ENCODE results near the gene ZFPM1.
"Not testable (repeated sequence)": the region's sequence is repeated elsewhere in the genome, so short reads cannot be mapped to it uniquely, and the experiment has no call there.

ZFPM1 gene

GRCh38 chr16:88453217-88453531, at the start of gene ZFPM1:
Gene ZFPM1, plus strand, starts transcription at chr16:88453280. Its CDS starts 359 bp downstream, at chr16:88453639.
- peak within 1 kb of the TSS; percentile 88 for H3K27ac Mint-ChIP-seq
- no peaks in the 10 kb centered on the region for H3K9me3 Mint-ChIP-seq
- peaks cover 6% of the 10 kb centered on the region for H3K36me3 Mint-ChIP-seq (ENCODE audit: low read depth)
- intact Hi-C loops (cut with micrococcal nuclease) = no loop called here
- peaks cover 78% of the 10 kb centered on the region for H3K27me3 Mint-ChIP-seq
- H3K4me3 Mint-ChIP-seq = peak within 1 kb of the TSS; percentile 91
- peaks cover 45% of the 10 kb centered on the region for H3K4me1 Mint-ChIP-seq (ENCODE audit: low read depth)

- H3K27ac Mint-ChIP-seq = no peak overlapping the region
- H3K9me3 Mint-ChIP-seq = no peaks in the 10 kb centered on the region
- no peaks in the 10 kb centered on the region for H3K36me3 Mint-ChIP-seq (ENCODE audit: low read depth)
- peaks cover 22% of the 10 kb centered on the region for H3K4me1 Mint-ChIP-seq (ENCODE audit: low read depth)
- intact Hi-C loops (cut with micrococcal nuclease) = no loop called here
- H3K4me3 Mint-ChIP-seq = no peak overlapping the region
- H3K27me3 Mint-ChIP-seq = peaks cover 16% of the 10 kb centered on the region
These were observed 49.1 kb upstream of the ZFPM1 start for GRCh38 chr16:88403794-88404581.

DNA sequence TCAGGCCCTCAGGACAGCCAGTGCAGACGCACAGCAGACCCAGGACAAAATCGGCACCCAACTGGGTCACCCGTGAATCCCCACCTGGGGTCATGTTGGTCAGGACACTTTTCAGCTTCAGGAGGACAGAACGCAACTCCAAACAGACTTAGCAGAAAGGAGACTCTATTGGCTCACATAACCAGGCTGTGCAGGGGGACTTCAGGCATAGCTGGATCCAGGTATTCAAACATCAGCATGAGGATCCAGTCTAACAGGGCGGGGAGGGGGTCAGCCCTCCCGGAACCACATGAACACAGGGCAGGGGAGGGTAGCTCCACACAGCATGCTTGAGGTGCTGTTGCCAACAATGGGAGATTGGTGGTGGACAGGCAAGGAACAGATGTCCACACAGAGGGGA, 48.3 kb upstream of the ZFPM1 start:
- Mint-ChIP-seq H3K36me3 (ENCODE audit: low read depth) (no peaks in the 10 kb centered on the region), H3K4me3 (no peak overlapping the region), H3K4me1 (ENCODE audit: low read depth) (peaks cover 27% of the 10 kb centered on the region), H3K27me3 (peaks cover 13% of the 10 kb centered on the region), H3K27ac (no peak overlapping the region), H3K9me3 (no peaks in the 10 kb centered on the region)
- intact Hi-C loops (cut with micrococcal nuclease) = no loop called here

DNA sequence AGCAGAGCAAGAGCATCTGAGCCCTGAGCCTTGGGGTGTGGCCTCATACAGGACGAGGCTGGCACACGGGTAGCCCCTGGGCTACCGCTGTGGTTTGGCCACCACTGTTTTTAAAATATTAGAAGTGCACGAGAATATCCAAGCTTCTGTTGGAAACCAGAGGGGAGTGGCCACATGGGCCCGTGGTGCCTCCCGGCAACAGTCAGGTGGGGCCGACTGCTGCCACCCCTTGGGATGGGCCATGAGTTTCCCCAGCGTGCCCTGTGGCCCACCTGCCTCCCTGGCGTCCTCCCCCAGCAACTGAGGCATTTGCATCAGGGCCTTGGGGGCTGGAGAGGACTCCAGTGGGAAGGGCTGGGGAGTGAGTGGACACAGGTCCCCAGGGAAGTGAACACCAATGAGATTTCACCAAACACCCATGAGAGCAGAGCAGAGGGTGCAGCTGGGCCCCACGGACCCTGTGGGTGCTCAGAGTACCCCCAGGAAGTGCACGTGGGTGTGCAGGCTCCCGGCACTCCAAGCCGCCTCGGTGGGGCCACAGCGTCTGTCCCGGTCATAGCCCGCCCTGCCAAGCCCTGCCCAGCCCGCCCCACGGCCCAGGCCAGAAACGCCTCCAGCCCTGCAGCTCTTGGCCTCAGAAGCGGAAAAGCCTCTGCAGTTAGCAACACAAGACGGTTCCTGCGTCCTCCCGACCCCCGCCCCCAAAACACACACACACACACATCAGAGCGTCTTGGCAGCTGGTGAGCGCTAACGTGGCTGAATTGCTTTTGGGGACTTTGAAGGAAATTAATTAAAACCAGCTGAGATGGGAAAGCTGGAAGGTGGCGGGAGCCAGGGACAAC, 47.6 kb upstream of the ZFPM1 start:
- intact Hi-C loops (cut with micrococcal nuclease) = no loop called here
- no peak overlapping the region for H3K4me3 Mint-ChIP-seq
- peaks cover 31% of the 10 kb centered on the region for H3K4me1 Mint-ChIP-seq (ENCODE audit: low read depth)
- H3K9me3 Mint-ChIP-seq = no peaks in the 10 kb centered on the region
- H3K27me3 Mint-ChIP-seq = peaks cover 13% of the 10 kb centered on the region
- no peak overlapping the region for H3K27ac Mint-ChIP-seq
- H3K36me3 Mint-ChIP-seq (ENCODE audit: low read depth) = no peaks in the 10 kb centered on the region

DNA sequence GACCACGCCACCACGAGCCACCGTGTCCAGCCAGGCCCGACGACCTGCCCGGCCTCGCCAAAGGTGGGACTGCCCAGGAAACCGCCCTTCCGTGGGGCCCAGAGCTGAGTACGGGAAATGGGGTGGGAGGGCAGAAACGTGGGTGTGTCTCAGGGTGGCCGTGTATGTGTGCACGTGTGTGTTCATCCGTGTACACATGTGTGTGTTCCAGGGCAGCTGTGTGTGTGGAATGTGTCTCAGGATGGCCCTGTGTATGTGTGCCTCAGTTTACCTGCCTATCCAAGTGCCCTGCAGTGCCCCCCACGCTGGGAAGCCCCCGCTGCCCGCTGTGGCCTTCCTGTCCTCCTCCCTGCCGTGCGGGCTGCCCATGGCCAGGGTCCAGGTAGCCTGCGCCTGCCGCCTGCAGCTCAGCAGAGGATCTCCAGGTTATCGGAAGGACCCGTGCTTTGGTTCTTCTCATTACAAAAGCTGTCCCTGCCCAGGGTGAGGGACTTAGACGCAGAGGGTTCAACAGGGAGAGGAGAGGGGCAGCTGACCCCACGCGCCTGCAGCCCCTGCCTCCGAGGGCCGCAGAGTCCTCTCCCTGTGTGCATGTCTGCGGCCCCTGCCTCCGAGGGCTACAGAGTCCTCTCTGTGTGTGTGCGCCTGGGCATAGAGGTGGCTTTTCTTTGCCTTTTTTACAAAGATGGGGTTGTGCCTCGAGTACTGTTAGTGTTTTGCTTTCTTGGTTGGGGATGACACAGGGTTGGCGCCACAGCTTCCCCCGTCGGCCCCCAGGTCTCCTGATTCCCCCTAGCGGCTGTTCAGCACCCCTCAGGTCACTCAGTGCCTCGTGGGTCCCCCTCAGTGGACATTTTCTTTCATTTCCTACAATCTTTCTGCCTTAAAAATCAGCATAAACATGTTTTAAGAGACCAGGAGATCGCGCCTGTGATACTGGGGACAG, 46.7 kb upstream of the ZFPM1 start:
- no peak overlapping the region for H3K4me3 Mint-ChIP-seq
- H3K36me3 Mint-ChIP-seq (ENCODE audit: low read depth) = no peaks in the 10 kb centered on the region
- H3K9me3 Mint-ChIP-seq = no peaks in the 10 kb centered on the region
- intact Hi-C loops (cut with micrococcal nuclease) = no loop called here
- peaks cover 31% of the 10 kb centered on the region for H3K4me1 Mint-ChIP-seq (ENCODE audit: low read depth)
- no peak overlapping the region for H3K27ac Mint-ChIP-seq
- peaks cover 13% of the 10 kb centered on the region for H3K27me3 Mint-ChIP-seq

- Mint-ChIP-seq H3K4me1 (ENCODE audit: low read depth) (peaks cover 31% of the 10 kb centered on the region), H3K4me3 (no peak overlapping the region)
These were observed 46.0 kb upstream of the ZFPM1 start for GRCh38 chr16:88407042-88407420.

DNA sequence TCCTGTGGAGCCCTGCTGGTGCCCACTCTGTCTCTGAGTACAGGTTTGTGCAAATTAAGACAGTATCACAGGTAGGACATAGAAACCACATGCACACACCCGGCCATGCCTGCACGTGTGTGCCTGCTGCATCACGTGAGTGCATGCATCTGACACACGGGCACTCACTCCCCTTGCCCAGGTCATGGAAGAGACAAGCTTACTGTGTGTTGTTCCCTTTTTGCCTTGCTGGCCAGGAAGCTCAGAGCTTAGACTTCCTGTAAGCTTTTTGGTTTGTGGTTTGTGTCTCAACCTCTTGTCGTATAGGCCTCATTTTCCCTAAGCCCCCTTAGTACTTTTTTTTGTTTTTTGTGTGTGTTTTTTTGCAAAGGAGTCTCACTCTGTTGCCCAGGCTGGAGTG, 45.3 kb upstream of the ZFPM1 start:
- H3K9me3 Mint-ChIP-seq = no peaks in the 10 kb centered on the region
- intact Hi-C loops (cut with micrococcal nuclease) = no loop called here
- H3K27ac Mint-ChIP-seq = peak overlapping the region; percentile 16
- H3K4me3 Mint-ChIP-seq = no peak overlapping the region
- no peaks in the 10 kb centered on the region for H3K36me3 Mint-ChIP-seq (ENCODE audit: low read depth)
- peaks cover 31% of the 10 kb centered on the region for H3K4me1 Mint-ChIP-seq (ENCODE audit: low read depth)
- peaks cover 10% of the 10 kb centered on the region for H3K27me3 Mint-ChIP-seq

More at GRCh38 chr16:88407042-88407420, 46.0 kb upstream of the ZFPM1 start:
- no peaks in the 10 kb centered on the region for H3K36me3 Mint-ChIP-seq (ENCODE audit: low read depth)
- H3K9me3 Mint-ChIP-seq = no peaks in the 10 kb centered on the region
- intact Hi-C loops (cut with micrococcal nuclease) = no loop called here
- H3K27me3 Mint-ChIP-seq = peaks cover 11% of the 10 kb centered on the region
- H3K27ac Mint-ChIP-seq = no peak overlapping the region

DNA sequence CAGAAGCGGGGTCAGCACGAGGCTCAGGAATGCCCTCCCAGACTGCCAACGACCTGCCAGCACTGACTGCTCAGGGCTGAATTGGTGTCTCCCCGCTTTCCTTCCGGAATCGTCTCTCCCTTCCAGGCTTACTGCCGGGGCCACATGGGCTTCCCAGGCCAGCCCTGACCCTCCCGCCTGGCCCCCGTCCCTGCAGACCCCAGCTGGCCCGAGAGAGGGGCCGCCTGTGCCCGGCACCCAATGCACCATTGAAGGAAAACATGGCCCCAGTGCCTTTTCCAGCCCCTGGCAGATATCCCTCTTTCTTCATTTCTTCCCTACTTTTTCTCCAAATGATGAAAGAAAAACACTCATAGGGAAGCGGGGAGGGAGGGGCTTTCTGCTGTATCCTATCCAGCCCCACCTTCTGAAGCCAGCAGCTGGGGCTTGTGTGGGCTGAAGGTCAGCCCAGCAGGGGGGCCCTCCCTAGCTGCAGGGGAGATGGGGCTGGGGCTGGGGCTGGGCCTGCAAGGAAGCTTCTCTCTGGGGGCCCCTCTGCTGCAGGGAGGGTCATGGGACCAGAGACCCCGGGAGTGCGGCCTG, 44.4 kb upstream of the ZFPM1 start:
- Mint-ChIP-seq H3K4me3 (no peak overlapping the region), H3K36me3 (ENCODE audit: low read depth) (no peaks in the 10 kb centered on the region), H3K9me3 (no peaks in the 10 kb centered on the region), H3K27ac (peak overlapping the region; percentile 16), H3K27me3 (peaks cover 8% of the 10 kb centered on the region), H3K4me1 (ENCODE audit: low read depth) (peaks cover 31% of the 10 kb centered on the region)
- intact Hi-C loops (cut with micrococcal nuclease) = no loop called here

DNA sequence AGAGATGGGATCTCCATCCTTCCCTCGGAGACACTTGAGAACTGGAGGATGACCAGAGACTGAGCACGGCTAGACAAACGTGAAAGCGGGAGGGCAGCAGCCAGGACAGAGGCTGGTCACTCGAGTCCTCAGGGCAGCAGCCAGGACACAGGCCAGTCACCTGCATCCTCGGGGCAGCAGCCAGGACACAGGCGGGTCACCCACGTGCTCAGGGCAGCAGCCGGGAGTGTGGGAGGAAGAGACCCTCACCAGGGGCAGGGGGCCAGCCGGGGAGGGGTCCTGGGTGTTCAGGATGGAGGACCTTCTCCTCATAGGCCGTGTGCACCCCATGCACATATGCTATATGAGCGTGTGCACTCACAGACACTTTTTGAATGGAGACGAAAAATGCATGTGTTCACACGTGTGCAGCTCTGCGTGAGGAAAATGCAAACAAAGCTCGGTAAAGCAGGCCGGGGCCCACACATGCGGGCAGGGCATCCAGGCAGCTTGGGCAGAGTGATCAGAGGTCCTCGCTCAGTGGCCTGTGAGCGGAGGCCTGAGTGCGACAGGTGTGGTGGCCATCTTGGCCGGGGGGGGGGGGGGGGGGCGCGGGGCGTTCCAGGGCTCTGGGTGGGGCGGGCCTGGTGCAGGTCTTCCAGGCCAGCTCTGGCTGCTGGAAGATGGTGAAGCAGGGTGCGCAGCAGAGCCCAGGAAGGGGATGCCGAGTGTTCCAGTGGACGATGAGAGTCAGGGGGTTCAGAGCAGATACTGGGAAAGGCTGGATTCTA, 43.6 kb upstream of the ZFPM1 start:
- no peaks in the 10 kb centered on the region for H3K9me3 Mint-ChIP-seq

DNA sequence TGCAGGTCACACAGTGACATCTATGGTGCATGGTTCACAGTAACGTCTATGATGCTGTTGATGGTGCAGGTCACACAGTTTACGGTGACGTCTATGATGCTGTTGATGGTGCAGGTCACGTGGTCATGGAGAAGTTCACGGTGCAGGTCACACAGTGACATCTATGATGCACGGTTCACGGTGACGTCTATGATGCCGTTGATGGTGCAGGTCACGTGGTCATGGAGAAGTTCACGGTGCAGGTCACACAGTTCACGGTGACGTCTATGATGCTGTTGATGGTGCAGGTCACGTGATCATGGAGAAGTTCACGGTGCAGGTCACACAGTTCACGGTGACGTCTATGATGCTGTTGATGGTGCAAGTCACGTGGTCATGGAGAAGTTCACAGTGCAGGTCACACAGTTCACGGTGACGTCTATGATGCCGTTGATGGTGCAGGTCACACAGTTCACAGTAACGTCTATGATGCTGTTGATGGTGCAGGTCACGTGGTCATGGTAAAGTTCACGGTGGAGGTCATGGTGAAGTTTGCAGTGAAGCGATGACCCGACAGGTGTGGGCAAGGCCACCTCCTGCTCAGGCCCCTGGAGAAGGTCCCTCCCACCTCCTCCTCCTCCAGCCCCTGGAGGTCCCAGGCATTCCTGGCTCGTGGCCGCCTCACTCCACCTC, 42.6 kb upstream of the ZFPM1 start:
- H3K4me1 Mint-ChIP-seq (ENCODE audit: low read depth) = peaks cover 31% of the 10 kb centered on the region
- H3K9me3 Mint-ChIP-seq; H3K4me3 Mint-ChIP-seq; H3K27me3 Mint-ChIP-seq; H3K27ac Mint-ChIP-seq; intact Hi-C loops (cut with micrococcal nuclease); H3K36me3 Mint-ChIP-seq (ENCODE audit: low read depth): not testable (repeated sequence)

More for the DNA sequence above, 43.6 kb upstream of the ZFPM1 start:
- H3K4me1 Mint-ChIP-seq (ENCODE audit: low read depth) = peaks cover 31% of the 10 kb centered on the region
- intact Hi-C loops (cut with micrococcal nuclease) = no loop called here
- peaks cover 3% of the 10 kb centered on the region for H3K27me3 Mint-ChIP-seq
- H3K4me3 Mint-ChIP-seq = no peak overlapping the region
- no peak overlapping the region for H3K27ac Mint-ChIP-seq
- no peaks in the 10 kb centered on the region for H3K36me3 Mint-ChIP-seq (ENCODE audit: low read depth)

DNA sequence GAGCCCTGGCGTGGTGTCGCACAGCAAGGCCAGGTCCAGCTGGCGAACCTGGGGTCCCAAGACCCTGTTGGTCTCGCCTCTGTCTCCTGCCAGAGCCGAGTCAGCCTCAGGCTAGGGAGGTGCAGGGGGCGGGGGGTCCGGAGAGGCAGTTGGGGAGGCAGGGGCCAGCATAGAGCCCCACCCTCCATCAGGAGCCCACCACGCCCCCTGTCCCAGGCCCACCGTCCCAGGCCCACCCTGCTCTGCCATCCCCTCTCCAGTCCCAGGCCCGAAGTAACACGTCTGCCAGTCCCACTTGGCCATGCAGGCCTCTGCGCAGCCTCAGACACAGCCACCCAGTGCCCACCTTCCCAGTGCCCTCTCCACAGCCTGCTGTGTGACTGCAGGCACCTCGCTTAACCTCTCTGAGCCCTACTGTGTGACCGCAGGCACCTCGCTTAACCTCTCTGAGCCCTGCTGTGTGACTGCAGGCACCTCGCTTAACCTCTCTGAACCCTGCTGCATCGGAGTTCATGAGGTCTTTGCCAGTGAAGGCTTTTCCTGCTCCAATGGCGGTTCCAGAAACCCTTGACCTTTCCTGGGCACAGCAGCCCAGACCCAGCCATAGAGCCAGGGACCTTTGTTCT, 41.0 kb upstream of the ZFPM1 start:
- H3K36me3 Mint-ChIP-seq (ENCODE audit: low read depth) = no peaks in the 10 kb centered on the region
- H3K27me3 Mint-ChIP-seq = no peaks in the 10 kb centered on the region
- H3K27ac Mint-ChIP-seq = no peak overlapping the region
- intact Hi-C loops (cut with micrococcal nuclease) = no loop called here
- H3K4me3 Mint-ChIP-seq = no peak overlapping the region
- H3K4me1 Mint-ChIP-seq (ENCODE audit: low read depth) = peaks cover 28% of the 10 kb centered on the region
- no peaks in the 10 kb centered on the region for H3K9me3 Mint-ChIP-seq

DNA sequence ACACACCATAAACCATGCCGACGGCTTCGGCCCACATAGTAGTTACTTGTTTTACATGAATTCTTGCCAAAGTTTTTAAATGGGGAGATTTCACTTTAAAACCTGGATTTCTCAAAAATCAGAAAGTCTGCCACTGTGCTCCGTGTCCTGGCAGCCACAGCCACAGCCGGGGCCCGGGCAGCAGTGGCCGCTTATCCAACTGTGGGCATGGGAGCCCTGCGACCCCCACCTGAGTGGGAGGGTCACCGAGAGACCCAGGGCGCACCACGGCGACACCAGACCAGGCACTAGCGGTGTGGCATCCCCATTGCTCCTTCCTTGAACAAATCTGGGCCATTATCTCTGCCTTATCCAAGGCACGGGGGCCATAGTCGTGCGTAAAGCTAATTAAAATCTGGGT, 40.3 kb upstream of the ZFPM1 start:
- Mint-ChIP-seq H3K9me3 (no peaks in the 10 kb centered on the region), H3K4me3 (no peak overlapping the region), H3K27ac (no peak overlapping the region), H3K36me3 (ENCODE audit: low read depth) (no peaks in the 10 kb centered on the region), H3K4me1 (ENCODE audit: low read depth) (peaks cover 21% of the 10 kb centered on the region), H3K27me3 (no peaks in the 10 kb centered on the region)
- intact Hi-C loops (cut with micrococcal nuclease) = no loop called here

Measured in dendritic cell treated with granulocyte-macrophage colony-stimulating factor and Interleukin-4, amounts not matched to agents 40 ng/mL and 50 ng/mL, for 4 days (primary cell).